ENCODE measurements around the gene NPR2. TPM values are rescaled to one million over a fixed set of nuclear protein-coding genes. Genes with fewer than 3 reads are reported as not detected.

NPR2 gene
- total RNA-seq, 4 donors from 2014 or later: 5.1 to 9.3 (median 8.1) TPM

GRCh38 chr9:35835766-35836165 lies 44.4 kb downstream of the NPR2 start:
- 79 to 87% methylated on average over 2 of the region's 2 CpGs for WGBS, 2 donors
- no peaks in the 10 kb centered on the region for H3K27me3 ChIP-seq
- peaks cover 19 to 33% of the 10 kb centered on the region in 2 donors for H3K4me1 ChIP-seq
- TF ChIP-seq POLR2A (IDR thresholded peaks at IDR 0.05) (no peak), CTCF (IDR thresholded peaks at IDR 0.05) (no peak)
- intact Hi-C loops (cut with DNase I): no loop called here
- H3K4me3 ChIP-seq (replicated peaks in 1 of 3): no peak overlapping the region
- no peaks in the 10 kb centered on the region for H3K9me3 ChIP-seq
- H3K27ac ChIP-seq: peak overlapping the region in 1 of 3 donors; percentile 80
- no peak for DNase-seq
- no peaks in the 10 kb centered on the region for H3K36me3 ChIP-seq

- H3K36me3 ChIP-seq: no peaks in the 10 kb centered on the region
- H3K27me3 ChIP-seq: no peaks in the 10 kb centered on the region
- no peak overlapping the region for H3K4me3 ChIP-seq (replicated peaks in 1 of 3)
- no peak for TF ChIP-seq CTCF (IDR thresholded peaks at IDR 0.05)
- TF ChIP-seq POLR2A (IDR thresholded peaks at IDR 0.05): no peak
- no peak for DNase-seq
- H3K9me3 ChIP-seq: no peaks in the 10 kb centered on the region
- no peak overlapping the region for H3K27ac ChIP-seq
- H3K4me1 ChIP-seq: peaks cover 15 to 32% of the 10 kb centered on the region in 2 donors
- intact Hi-C loops (cut with DNase I): no loop called here
- 94% methylated on average over 5 of the region's 5 CpGs for WGBS, 2 donors
These were observed 45.2 kb downstream of the NPR2 start for GRCh38 chr9:35836595-35836994.

GRCh38 chr9:35839926-35840325 lies 48.5 kb downstream of the NPR2 start:
- no peak for DNase-seq
- H3K36me3 ChIP-seq: no peaks in the 10 kb centered on the region
- WGBS, 2 donors: 92 to 95% methylated on average over 5 of the region's 5 CpGs
- H3K9me3 ChIP-seq: no peaks in the 10 kb centered on the region
- H3K4me3 ChIP-seq (replicated peaks in 1 of 3): no peak overlapping the region
- no peak for TF ChIP-seq CTCF (IDR thresholded peaks at IDR 0.05)
- no peak for TF ChIP-seq POLR2A (IDR thresholded peaks at IDR 0.05)
- intact Hi-C loops (cut with DNase I): no loop called here
- H3K27ac ChIP-seq: no peak overlapping the region
- no peaks in the 10 kb centered on the region for H3K27me3 ChIP-seq
- peaks cover 0 to 4% of the 10 kb centered on the region in 2 donors for H3K4me1 ChIP-seq

- no peaks in the 10 kb centered on the region for H3K36me3 ChIP-seq
- 93 to 95% methylated on average over 15 of the region's 15 CpGs for WGBS, 2 donors
- no peak overlapping the region for H3K4me3 ChIP-seq (replicated peaks in 1 of 3)
- H3K27me3 ChIP-seq: no peaks in the 10 kb centered on the region
- intact Hi-C loops (cut with DNase I): no loop called here
- H3K9me3 ChIP-seq: no peaks in the 10 kb centered on the region
- H3K4me1 ChIP-seq: peaks cover 0 to 9% of the 10 kb centered on the region in 2 donors
- no peak for DNase-seq
- H3K27ac ChIP-seq: no peak overlapping the region
- TF ChIP-seq CTCF (IDR thresholded peaks at IDR 0.05): no peak
- TF ChIP-seq POLR2A (IDR thresholded peaks at IDR 0.05): no peak
These were observed 49.7 kb downstream of the NPR2 start for GRCh38 chr9:35840881-35841644.

- Histone ChIP-seq H3K9me3 (no peaks in the 10 kb centered on the region), H3K4me1 (peaks cover 0 to 9% of the 10 kb centered on the region in 2 donors), H3K36me3 (peaks cover 0 to under 1% of the 10 kb centered on the region in 2 donors), H3K27me3 (no peaks in the 10 kb centered on the region), H3K27ac (no peak overlapping the region), H3K4me3 (replicated peaks in 1 of 3) (no peak overlapping the region)
- no peak for TF ChIP-seq POLR2A (IDR thresholded peaks at IDR 0.05)
- TF ChIP-seq CTCF (IDR thresholded peaks at IDR 0.05): no peak
- intact Hi-C loops (cut with DNase I): no loop called here
- DNase-seq: no peak
- 73 to 77% methylated on average over 5 of the region's 5 CpGs for WGBS, 2 donors
These were observed 50.2 kb downstream of the NPR2 start for GRCh38 chr9:35841645-35841900.
